Measurements from ENCODE around the gene MRPL24. TPM values are rescaled to one million over a fixed set of nuclear protein-coding genes. Genes with fewer than 3 reads are reported as not detected.
"Not testable (repeated sequence)": the region's sequence is repeated elsewhere in the genome, so short reads cannot be mapped to it uniquely, and the experiment has no call there.

The MRPL24 gene
- total RNA-seq = 48.3 and 79.0 TPM in 2 replicates

- DNase-seq (ENCODE audit: extremely low read depth, low read depth, low spot score) = peak; percentile 98
These were observed at the start of gene MRPL24 for GRCh38 chr1:156740741-156741480. Gene MRPL24 (minus strand): TSS chr1:156741088. CDS start chr1:156738704, 2,384 bp downstream.

- DNase-seq (ENCODE audit: extremely low read depth, low read depth, low spot score) = no peak
These were observed 48.9 kb upstream of the MRPL24 start for GRCh38 chr1:156789621-156790318.

- DNase-seq (ENCODE audit: extremely low read depth, low read depth, low spot score) = no peak
These were observed 47.2 kb upstream of the MRPL24 start for GRCh38 chr1:156788136-156788535.

GRCh38 chr1:156786640-156787039 lies 45.8 kb upstream of the MRPL24 start:
- DNase-seq (ENCODE audit: extremely low read depth, low read depth, low spot score) = no peak

- DNase-seq (ENCODE audit: extremely low read depth, low read depth, low spot score) = no peak
These were observed 44.6 kb upstream of the MRPL24 start for GRCh38 chr1:156785458-156785857.

- DNase-seq (ENCODE audit: extremely low read depth, low read depth, low spot score) = no peak
These were observed 40.8 kb upstream of the MRPL24 start for GRCh38 chr1:156781585-156782186.

- DNase-seq (ENCODE audit: extremely low read depth, low read depth, low spot score) = no peak
These were observed 36.7 kb upstream of the MRPL24 start for GRCh38 chr1:156777573-156777972.

- no peak for DNase-seq (ENCODE audit: extremely low read depth, low read depth, low spot score)
These were observed 36.1 kb upstream of the MRPL24 start for GRCh38 chr1:156776942-156777341.

- no peak for DNase-seq (ENCODE audit: extremely low read depth, low read depth, low spot score)
These were observed 34.9 kb upstream of the MRPL24 start for GRCh38 chr1:156775799-156776198.

GRCh38 chr1:156773607-156774006 lies 32.7 kb upstream of the MRPL24 start:
- DNase-seq (ENCODE audit: extremely low read depth, low read depth, low spot score) = no peak

GRCh38 chr1:156772728-156773497 lies 32.0 kb upstream of the MRPL24 start:
- no peak for DNase-seq (ENCODE audit: extremely low read depth, low read depth, low spot score)

- DNase-seq (ENCODE audit: extremely low read depth, low read depth, low spot score) = no peak
These were observed 31.3 kb upstream of the MRPL24 start for GRCh38 chr1:156772222-156772621.

- DNase-seq (ENCODE audit: extremely low read depth, low read depth, low spot score) = no peak
These were observed 27.9 kb upstream of the MRPL24 start for GRCh38 chr1:156768610-156769295.

GRCh38 chr1:156767879-156768604 lies 27.2 kb upstream of the MRPL24 start:
- DNase-seq (ENCODE audit: extremely low read depth, low read depth, low spot score) = no peak

- peak; percentile 99 for DNase-seq (ENCODE audit: extremely low read depth, low read depth, low spot score)
These were observed 26.4 kb upstream of the MRPL24 start, which contains the start of gene PRCC for GRCh38 chr1:156767101-156767878. Gene PRCC (plus strand): TSS chr1:156767535. CDS start chr1:156767772, 237 bp downstream.

GRCh38 chr1:156766298-156767100 lies 25.6 kb upstream of the MRPL24 start:
- no peak for DNase-seq (ENCODE audit: extremely low read depth, low read depth, low spot score)

- no peak for DNase-seq (ENCODE audit: extremely low read depth, low read depth, low spot score)
These were observed 24.8 kb upstream of the MRPL24 start for GRCh38 chr1:156765666-156766065.

- DNase-seq (ENCODE audit: extremely low read depth, low read depth, low spot score) = not testable (repeated sequence)
These were observed 24.2 kb upstream of the MRPL24 start for GRCh38 chr1:156765136-156765535.

Measured in glomerular endothelial cell (primary cell).